NCI-H1694 (cell line): Measurements from ENCODE around the gene SLC25A30.
"Not testable (repeated sequence)": the region's sequence is repeated elsewhere in the genome, so short reads cannot be mapped to it uniquely, and the experiment has no call there.

Experiments used
- DNase-seq: peaks from one replicate; lab custom pipeline; 2025; lab: John Stamatoyannopoulos, UW

Gene SLC25A30

GRCh38 chr13:45391926-45392325 lies 26.2 kb downstream of the SLC25A30 start:
- no peak for DNase-seq

GRCh38 chr13:45391128-45391527 lies 27.0 kb downstream of the SLC25A30 start:
- not testable (repeated sequence) for DNase-seq

GRCh38 chr13:45390348-45390747 lies 27.8 kb downstream of the SLC25A30 start:
- DNase-seq = not testable (repeated sequence)

GRCh38 chr13:45388664-45389063 lies 29.5 kb downstream of the SLC25A30 start:
- no peak for DNase-seq

GRCh38 chr13:45386892-45387575 lies 31.1 kb downstream of the SLC25A30 start:
- not testable (repeated sequence) for DNase-seq

- no peak for DNase-seq
These were observed 32.1 kb downstream of the SLC25A30 start for GRCh38 chr13:45385907-45386553.

GRCh38 chr13:45385320-45385719 lies 32.9 kb downstream of the SLC25A30 start:
- no peak for DNase-seq

GRCh38 chr13:45384474-45385174 lies 33.5 kb downstream of the SLC25A30 start:
- DNase-seq = no peak

GRCh38 chr13:45382739-45383138 lies 35.4 kb downstream of the SLC25A30 start:
- not testable (repeated sequence) for DNase-seq

- DNase-seq = no peak
These were observed 37.0 kb downstream of the SLC25A30 start for GRCh38 chr13:45381196-45381595.

- not testable (repeated sequence) for DNase-seq
These were observed 37.5 kb downstream of the SLC25A30 start for GRCh38 chr13:45380708-45381107.

- not testable (repeated sequence) for DNase-seq
These were observed 38.7 kb downstream of the SLC25A30 start for GRCh38 chr13:45379516-45379915.

GRCh38 chr13:45378786-45379185 lies 39.4 kb downstream of the SLC25A30 start:
- DNase-seq = not testable (repeated sequence)

- DNase-seq = not testable (repeated sequence)
These were observed 40.9 kb downstream of the SLC25A30 start for GRCh38 chr13:45377314-45377713.

GRCh38 chr13:45376651-45377050 lies 41.5 kb downstream of the SLC25A30 start:
- DNase-seq = not testable (repeated sequence)

GRCh38 chr13:45374917-45375316 lies 43.3 kb downstream of the SLC25A30 start:
- no peak for DNase-seq

- no peak for DNase-seq
These were observed 45.0 kb downstream of the SLC25A30 start for GRCh38 chr13:45373162-45373547.

- DNase-seq = no peak
These were observed 45.7 kb downstream of the SLC25A30 start for GRCh38 chr13:45372189-45373161.

GRCh38 chr13:45370922-45371406 lies 47.2 kb downstream of the SLC25A30 start:
- no peak for DNase-seq

- no peak for DNase-seq
These were observed 49.1 kb downstream of the SLC25A30 start for GRCh38 chr13:45369116-45369515.

- no peak for DNase-seq
These were observed 49.6 kb downstream of the SLC25A30 start for GRCh38 chr13:45368571-45368970.

GRCh38 chr13:45368005-45368404 lies 50.2 kb downstream of the SLC25A30 start:
- DNase-seq = no peak
